HG03095 (cell line): ENCODE measurements around the gene PACSIN1.

Experiments
- ATAC-seq: cut with Tn5 transposase; IDR thresholded peaks from one replicate; pipeline ENCODE4 v1.9.1; 2021; ENCODE audit warnings: moderate library complexity; ENCODE audit not compliant: unreplicated experiment

PACSIN1 gene

GRCh38 chr6:34526992-34527728, 61.3 kb downstream of the PACSIN1 start:
- ATAC-seq, result peak; percentile 85

- ATAC-seq, result no peak
Observed at GRCh38 chr6:34527751-34528670, 62.1 kb downstream of the PACSIN1 start.

GRCh38 chr6:34528996-34529664, 63.3 kb downstream of the PACSIN1 start:
- ATAC-seq, result no peak

GRCh38 chr6:34529665-34530327, 63.9 kb downstream of the PACSIN1 start:
- ATAC-seq, result no peak

GRCh38 chr6:34530753-34531365, 65.0 kb downstream of the PACSIN1 start:
- no peak for ATAC-seq

- ATAC-seq, result no peak
Observed at GRCh38 chr6:34531580-34532201, 65.8 kb downstream of the PACSIN1 start.

GRCh38 chr6:34532230-34532629, 66.4 kb downstream of the PACSIN1 start:
- ATAC-seq, result no peak

- no peak for ATAC-seq
Observed at GRCh38 chr6:34534146-34534545, 68.3 kb downstream of the PACSIN1 start.

GRCh38 chr6:34534656-34535055, 68.8 kb downstream of the PACSIN1 start:
- no peak for ATAC-seq

GRCh38 chr6:34535199-34535598, 69.3 kb downstream of the PACSIN1 start:
- ATAC-seq, result no peak

GRCh38 chr6:34535646-34536045, 69.8 kb downstream of the PACSIN1 start:
- ATAC-seq, result no peak

GRCh38 chr6:34536251-34536958, 70.5 kb downstream of the PACSIN1 start:
- ATAC-seq, result no peak

GRCh38 chr6:34536959-34537848, 71.3 kb downstream of the PACSIN1 start:
- no peak for ATAC-seq

GRCh38 chr6:34537922-34538550, 72.2 kb downstream of the PACSIN1 start:
- ATAC-seq, result no peak

GRCh38 chr6:34538581-34538980, 72.7 kb downstream of the PACSIN1 start:
- ATAC-seq, result no peak

GRCh38 chr6:34539181-34539580, 73.3 kb downstream of the PACSIN1 start:
- ATAC-seq, result no peak

- ATAC-seq, result no peak
Observed at GRCh38 chr6:34540222-34540621, 74.3 kb downstream of the PACSIN1 start.

- no peak for ATAC-seq
Observed at GRCh38 chr6:34540841-34541240, 75.0 kb downstream of the PACSIN1 start.
